ENCODE measurements around the gene CTNND2.
A peak's percentile ranks its signal among the peaks of the same experiment; 100 is the strongest.

Gene CTNND2

GRCh38 chr5:11214864-11215644, 689.2 kb downstream of the CTNND2 start:
- no peak overlapping the region for H3K4me3 ChIP-seq (ENCODE audit: low read depth, low read length)
- H3K27me3 ChIP-seq = no peaks in the 10 kb centered on the region
- no peaks in the 10 kb centered on the region for H3K4me1 ChIP-seq
- H3K36me3 ChIP-seq = no peaks in the 10 kb centered on the region
- TF ChIP-seq CTCF (IDR thresholded peaks at IDR 0.05; ENCODE audit: low read depth, low read length) = no peak
- H3K9me3 ChIP-seq = no peaks in the 10 kb centered on the region
- no peak for DNase-seq

GRCh38 chr5:11212706-11213105, 691.5 kb downstream of the CTNND2 start:
- no peaks in the 10 kb centered on the region for H3K9me3 ChIP-seq
- DNase-seq = no peak
- TF ChIP-seq CTCF (IDR thresholded peaks at IDR 0.05; ENCODE audit: low read depth, low read length) = no peak
- no peak overlapping the region for H3K4me3 ChIP-seq (ENCODE audit: low read depth, low read length)
- no peaks in the 10 kb centered on the region for H3K36me3 ChIP-seq
- no peaks in the 10 kb centered on the region for H3K4me1 ChIP-seq
- no peaks in the 10 kb centered on the region for H3K27me3 ChIP-seq

GRCh38 chr5:11197726-11198125, 706.5 kb downstream of the CTNND2 start:
- no peak overlapping the region for H3K4me3 ChIP-seq (ENCODE audit: low read depth, low read length)
- H3K9me3 ChIP-seq = no peaks in the 10 kb centered on the region
- no peak for DNase-seq
- H3K27me3 ChIP-seq = no peaks in the 10 kb centered on the region
- no peaks in the 10 kb centered on the region for H3K4me1 ChIP-seq
- no peaks in the 10 kb centered on the region for H3K36me3 ChIP-seq
- no peak for TF ChIP-seq CTCF (IDR thresholded peaks at IDR 0.05; ENCODE audit: low read depth, low read length)

- DNase-seq = no peak
Observed at GRCh38 chr5:11191673-11192072, 712.6 kb downstream of the CTNND2 start.

GRCh38 chr5:11182441-11183080, 721.7 kb downstream of the CTNND2 start:
- H3K36me3 ChIP-seq = no peaks in the 10 kb centered on the region
- no peak for DNase-seq
- no peaks in the 10 kb centered on the region for H3K27me3 ChIP-seq
- no peaks in the 10 kb centered on the region for H3K4me1 ChIP-seq
- no peak overlapping the region for H3K4me3 ChIP-seq (ENCODE audit: low read depth, low read length)
- TF ChIP-seq CTCF (IDR thresholded peaks at IDR 0.05; ENCODE audit: low read depth, low read length) = peak; percentile 52
- H3K9me3 ChIP-seq = no peaks in the 10 kb centered on the region

More at GRCh38 chr5:11191673-11192072, 712.6 kb downstream of the CTNND2 start:
- H3K4me1 ChIP-seq = no peaks in the 10 kb centered on the region
- H3K27me3 ChIP-seq = no peaks in the 10 kb centered on the region
- H3K36me3 ChIP-seq = no peaks in the 10 kb centered on the region
- H3K9me3 ChIP-seq = no peaks in the 10 kb centered on the region
- no peak for TF ChIP-seq CTCF (IDR thresholded peaks at IDR 0.05; ENCODE audit: low read depth, low read length)
- H3K4me3 ChIP-seq (ENCODE audit: low read depth, low read length) = no peak overlapping the region

- no peak for TF ChIP-seq CTCF (IDR thresholded peaks at IDR 0.05; ENCODE audit: low read depth, low read length)
- no peaks in the 10 kb centered on the region for H3K4me1 ChIP-seq
- H3K36me3 ChIP-seq = no peaks in the 10 kb centered on the region
- no peak overlapping the region for H3K4me3 ChIP-seq (ENCODE audit: low read depth, low read length)
- H3K27me3 ChIP-seq = no peaks in the 10 kb centered on the region
- no peak for DNase-seq
- no peaks in the 10 kb centered on the region for H3K9me3 ChIP-seq
Observed at GRCh38 chr5:11181940-11182339, 722.3 kb downstream of the CTNND2 start.
